ENCODE results near the gene SASH3.

Gene SASH3

GRCh38 chrX:129754056-129755024 lies 25.4 kb upstream of the SASH3 start:
- ChIA-PET CTCF (interaction anchor here (0.6 to 1.9 kb wide), 8 partner anchors 10 to 1222 kb away, joined by 3 to 9 read pairs (median 3); no protein-coding TSS in a partner anchor), POLR2A (no interaction called here)
- Histone ChIP-seq H3K4me1 (ENCODE audit: control insufficient read depth, insufficient read depth, low read length) (no peaks in the 10 kb centered on the region), H3K36me3 (ENCODE audit: control insufficient read depth in 2 of 2, insufficient read depth in 1 of 2, low read length in 2 of 2) (no peaks in the 10 kb centered on the region), H3K9me3 (ENCODE audit: control insufficient read depth, insufficient read depth, low read depth, low read length) (no peaks in the 10 kb centered on the region), H3K27ac (ENCODE audit: extremely low read depth, low read depth, low read length) (no peak overlapping the region), H3K4me3 (ENCODE audit: low read depth, low read length) (no peak overlapping the region)
- no peak for TF ChIP-seq ZNF549 (tag by site-specific recombination; IDR thresholded peaks at IDR 0.05)
- no peak for TF ChIP-seq ZNF174 (tag by site-specific recombination; IDR thresholded peaks at IDR 0.05)
- TF ChIP-seq ZBTB6 (tag by site-specific recombination; IDR thresholded peaks at IDR 0.05): 0 out of 2 replicates have a peak, but pooled peaks have one; percentile 30

GRCh38 chrX:129755779-129756650 lies 23.7 kb upstream of the SASH3 start:
- Histone ChIP-seq H3K36me3 (ENCODE audit: control insufficient read depth in 2 of 2, insufficient read depth in 1 of 2, low read length in 2 of 2) (no peaks in the 10 kb centered on the region), H3K4me3 (ENCODE audit: low read depth, low read length) (no peak overlapping the region), H3K4me1 (ENCODE audit: control insufficient read depth, insufficient read depth, low read length) (no peaks in the 10 kb centered on the region), H3K9me3 (ENCODE audit: control insufficient read depth, insufficient read depth, low read depth, low read length) (no peaks in the 10 kb centered on the region), H3K27ac (ENCODE audit: extremely low read depth, low read depth, low read length) (no peak overlapping the region)
- CTCF ChIA-PET: interaction anchor here (0.6 to 1.5 kb wide), 3 partner anchors 9 to 308 kb away, joined by 3 to 5 read pairs (median 4); no protein-coding TSS in a partner anchor
- TF ChIP-seq ZNF2 (tag by site-specific recombination; IDR thresholded peaks at IDR 0.05) (no peak), ZBTB20 (tag by site-specific recombination; IDR thresholded peaks at IDR 0.05) (no peak), KLF10 (tag by site-specific recombination; IDR thresholded peaks at IDR 0.05) (no peak), PRDM1 (tag by site-specific recombination; IDR thresholded peaks at IDR 0.05) (no peak), PRDM4 (tag by site-specific recombination; IDR thresholded peaks at IDR 0.05) (no peak), ZSCAN16 (tag by site-specific recombination; IDR thresholded peaks at IDR 0.05) (no peak), ZNF777 (tag by site-specific recombination; IDR thresholded peaks at IDR 0.05; ENCODE audit: borderline replicate concordance) (no peak)
- POLR2A ChIA-PET: no interaction called here

GRCh38 chrX:129759576-129760061 lies 20.1 kb upstream of the SASH3 start:
- Histone ChIP-seq H3K36me3 (ENCODE audit: control insufficient read depth in 2 of 2, insufficient read depth in 1 of 2, low read length in 2 of 2) (no peaks in the 10 kb centered on the region), H3K4me3 (ENCODE audit: low read depth, low read length) (no peak overlapping the region), H3K4me1 (ENCODE audit: control insufficient read depth, insufficient read depth, low read length) (no peaks in the 10 kb centered on the region), H3K27ac (ENCODE audit: extremely low read depth, low read depth, low read length) (no peak overlapping the region), H3K9me3 (ENCODE audit: control insufficient read depth, insufficient read depth, low read depth, low read length) (no peaks in the 10 kb centered on the region)
- CTCF ChIA-PET: interaction anchor here (0.6 kb wide), 2 partner anchors 124 to 172 kb away, joined by 3 read pairs; no protein-coding TSS in a partner anchor
- TF ChIP-seq OVOL3 (tag by site-specific recombination; IDR thresholded peaks at IDR 0.05) (no peak), KLF9 (tag by site-specific recombination; IDR thresholded peaks at IDR 0.05; ENCODE audit: low read depth) (no peak), ZNF24 (tag by site-specific recombination; IDR thresholded peaks at IDR 0.05) (no peak), ZBTB11 (tag by site-specific recombination; conservative IDR thresholded peaks at IDR 0.05; ENCODE audit: low read depth) (no peak), SCRT1 (tag by site-specific recombination; IDR thresholded peaks at IDR 0.05; ENCODE audit: borderline replicate concordance) (no peak), HOXA7 (CRISPR knock-in tag; IDR thresholded peaks at IDR 0.05; ENCODE audit: borderline replicate concordance) (no peak), ZNF777 (tag by site-specific recombination; IDR thresholded peaks at IDR 0.05; ENCODE audit: borderline replicate concordance) (no peak)
- POLR2A ChIA-PET: no interaction called here

All from HEK293 (cell line).